ENCODE measurements around the gene SBF2.
A peak's percentile ranks its signal among the peaks of the same experiment; 100 is the strongest.

SBF2 gene

GRCh38 chr11:9732453-9732852 is 561.6 kb downstream of the SBF2 start:
- Histone ChIP-seq H3K27me3 (ENCODE audit: insufficient read depth, poor library complexity, severe bottlenecking) (no peaks in the 10 kb centered on the region), H3K27ac (replicated peaks) (no peak overlapping the region; the same call in 1 of the 2 replicates), H3K4me3 (replicated peaks; ENCODE audit: insufficient read depth, low read length) (no peak overlapping the region)
- TF ChIP-seq POLR2AphosphoS5 (IDR thresholded peaks at IDR 0.05; ENCODE audit: low read depth), result no peak
- TF ChIP-seq REST (IDR thresholded peaks at IDR 0.05; ENCODE audit: insufficient replicate concordance, low read depth), result no peak
- peak; percentile 40; the same call in 1 of the 2 replicates for TF ChIP-seq SPI1 (IDR thresholded peaks at IDR 0.05; ENCODE audit: borderline replicate concordance, low read depth)
- no peak for TF ChIP-seq GABPA (IDR thresholded peaks at IDR 0.05; ENCODE audit: low read depth)
- no peak for TF ChIP-seq CTCF (IDR thresholded peaks at IDR 0.05; ENCODE audit: insufficient read depth, low read length)
- DNase-seq (ENCODE audit: low read depth in 1 of 2, low spot score in 1 of 2), result peak in 1 of 2 experiments; percentile 45

GRCh38 chr11:9731256-9731655 is 562.8 kb downstream of the SBF2 start:
- no peak overlapping the region for H3K4me3 ChIP-seq (replicated peaks; ENCODE audit: insufficient read depth, low read length)
- H3K27me3 ChIP-seq (ENCODE audit: insufficient read depth, poor library complexity, severe bottlenecking), result no peaks in the 10 kb centered on the region
- no peak overlapping the region for H3K27ac ChIP-seq (replicated peaks)
- no peak for DNase-seq (ENCODE audit: low read depth in 1 of 2, low spot score in 1 of 2)
- no peak for TF ChIP-seq POLR2AphosphoS5 (IDR thresholded peaks at IDR 0.05; ENCODE audit: low read depth)
- no peak for TF ChIP-seq GABPA (IDR thresholded peaks at IDR 0.05; ENCODE audit: low read depth)
- TF ChIP-seq REST (IDR thresholded peaks at IDR 0.05; ENCODE audit: insufficient replicate concordance, low read depth), result no peak
- TF ChIP-seq SPI1 (IDR thresholded peaks at IDR 0.05; ENCODE audit: borderline replicate concordance, low read depth), result no peak
- TF ChIP-seq CTCF (IDR thresholded peaks at IDR 0.05; ENCODE audit: insufficient read depth, low read length), result no peak
